HepG2 (cell line): Measurements from ENCODE around the gene IQSEC1. TPM values are rescaled to one million over a fixed set of nuclear protein-coding genes. Genes with fewer than 3 reads are reported as not detected.

Experiments used
- ATAC-seq: fragments of 200-7000 bp; cut with Tn5 transposase; 3 replicates; pipeline ENCODE4 v1.9.1; 2020; ENCODE audit warnings: mild to moderate bottlenecking, moderate library complexity
- BruUV-seq: library from RNA; stranded (reverse); fragments of 400-500 nt; replicated peaks from 2 replicates; lab custom pipeline; 2021; lab: Mats Ljungman, UMichigan
- CTCF ChIA-PET: fragments of 300-600 bp; formaldehyde crosslinking; extraction: SDS; loops from one replicate; lab custom pipeline; 2021; ENCODE audit warnings: low total read pairs, inconsistent platforms, low intra/inter-chr PET ratio; lab: Yijun Ruan, JAX
- POLR2A ChIA-PET: fragments of 350-600 bp; sonication (Branson Sonifier 250); formaldehyde crosslinking; loops from one replicate; lab custom pipeline; 2020; ENCODE audit warnings: antibody characterized with exemption, inconsistent platforms; lab: Yijun Ruan, JAX
- DNase-seq: peaks from one replicate; pipeline ENCODE4 v3.0.0-alpha.2; 2015; ENCODE audit warnings: low spot score
- FAIRE-seq: peaks from 3 replicates; lab custom pipeline; 2011; peaks lifted over from hg19 to GRCh38; lab: Jason Lieb, UNC
- H2AFZ ChIP-seq: one replicate; pipeline ENCODE4 v1.6.1; 2011; ENCODE audit warnings: low read length, inconsistent platforms
- H3K27ac ChIP-seq: fragments of 300-600 bp; 3 replicates; pipeline ENCODE4 v1.8.0; 2011; ENCODE audit warnings: mixed run types, mild to moderate bottlenecking, mixed read lengths, low read length, inconsistent platforms; ENCODE audit not compliant: insufficient read depth; ENCODE audit errors: extremely low read length
- H3K27me3 ChIP-seq, 2 experiments: fragments of 200-600 bp in 1 of 2; 2 replicates in 1 of 2; 3 replicates in 1 of 2; pipeline versions ENCODE4 v1.6.0 to v1.8.0; 2011; ENCODE audit warnings: low read length in 2 of 2, mild to moderate bottlenecking in 2 of 2, moderate library complexity in 2 of 2, inconsistent platforms in 1 of 2; ENCODE audit not compliant: insufficient read depth in 2 of 2, control insufficient read depth in 1 of 2
- H3K36me3 ChIP-seq, 2 experiments: fragments of 200-600 bp in 1 of 2; replicated peaks in 1 of 2; 2 replicates in 1 of 2; 3 replicates in 1 of 2; pipeline versions ENCODE4 v1.5.1 to v1.8.0; 2011; ENCODE audit warnings: low read length in 2 of 2, inconsistent platforms in 1 of 2; ENCODE audit not compliant: insufficient read depth in 2 of 2, control insufficient read depth in 1 of 2
- H3K4me1 ChIP-seq: 2 replicates; pipeline ENCODE4 v1.5.1; 2012; ENCODE audit warnings: low read length, inconsistent platforms; ENCODE audit not compliant: insufficient read depth
- H3K4me2 ChIP-seq: 2 replicates; pipeline ENCODE4 v1.6.0; 2011; ENCODE audit warnings: low read depth, low read length, inconsistent platforms
- H3K4me3 ChIP-seq, 3 experiments: fragments of 200-600 bp in 1 of 3; sonication (generic), shearing (Covaris generic) in 1 of 3; replicated peaks in 1 of 3; 2 replicates each; pipeline ENCODE4 v1.5.1; 2011 to 2016; ENCODE audit warnings: low read length in 3 of 3, inconsistent platforms in 2 of 3, low read depth in 2 of 3, mild to moderate bottlenecking in 2 of 3, control low read depth in 1 of 3, mixed read lengths in 1 of 3; ENCODE audit not compliant: insufficient read depth in 1 of 3
- H3K79me2 ChIP-seq: one replicate; pipeline ENCODE4 v1.6.1; 2011; ENCODE audit warnings: low read length, inconsistent platforms; ENCODE audit not compliant: insufficient read depth
- H3K9ac ChIP-seq: 2 replicates; pipeline ENCODE4 v1.6.0; 2011; ENCODE audit warnings: mild to moderate bottlenecking, low read depth, low read length, inconsistent platforms; ENCODE audit not compliant: insufficient read depth
- H3K9me3 ChIP-seq: 2 replicates; pipeline ENCODE4 v1.5.1; 2012; ENCODE audit warnings: mild to moderate bottlenecking, low read length
- H4K20me1 ChIP-seq: 2 replicates; pipeline ENCODE4 v1.6.0; 2011; ENCODE audit warnings: inconsistent platforms, mild to moderate bottlenecking, low read length, moderate library complexity; ENCODE audit not compliant: insufficient read depth
- CENPX ChIP-seq: sonication (generic); formaldehyde crosslinking; IDR thresholded peaks from 2 replicates; pipeline ENCODE4 v1.9.0; 2021; ENCODE audit warnings: mild to moderate bottlenecking, missing genetic modification reagents, moderate library complexity
- JUND ChIP-seq: sonication (generic); formaldehyde crosslinking; IDR thresholded peaks from 2 replicates; pipeline ENCODE4 v1.8.0; 2022; ENCODE audit warnings: mild to moderate bottlenecking, missing genetic modification reagents
- MEIS2 ChIP-seq: sonication (generic); formaldehyde crosslinking; IDR thresholded peaks from 2 replicates; pipeline ENCODE4 v1.9.0; 2021; ENCODE audit warnings: mild to moderate bottlenecking, missing genetic modification reagents
- SMARCC2 ChIP-seq: fragments of 450-650 bp; IDR thresholded peaks from 2 replicates; pipeline ENCODE4 v1.6.1; 2017; ENCODE audit warnings: antibody characterized with exemption, mild to moderate bottlenecking
- ZBTB38 ChIP-seq: sonication (generic); formaldehyde crosslinking; IDR thresholded peaks from 2 replicates; pipeline ENCODE4 v1.5.1; 2020; ENCODE audit warnings: mild to moderate bottlenecking, missing genetic modification reagents
- ZNF3 ChIP-seq: IDR thresholded peaks from 2 replicates; pipeline ENCODE4 v1.7.0; 2017; ENCODE audit warnings: inconsistent platforms
- WGBS: methylation state at CpG from one replicate; pipeline ENCODE4 v1.1.6; 2017; ENCODE audit warnings: low lambda C conversion rate; 5-methylcytosine and 5-hydroxymethylcytosine counted together
- in situ Hi-C: cut with HindIII; loops from 2 replicates; pipeline ENCODE4 v1.10.0; 2017; ENCODE audit warnings: low pct_unique_long_range_greater_than_20kb; ENCODE audit not compliant: extremely low pct_ligation_motif_present
- intact Hi-C: fragments of 100-400 bp; cut with micrococcal nuclease; formaldehyde crosslinking; loops from one replicate; pipeline ENCODE4 v1.10.0; 2022; ENCODE audit not compliant: unreplicated experiment
- polyA plus RNA-seq, 8 experiments: library from polyadenylated mRNA; depleted of rRNA in 3 of 8; stranded (reverse) in 7 of 8; unstranded in 1 of 8; fragments of >200 nt; fragmentation: Illumina TruSeq in 4 of 8; extraction: Trizol in 4 of 8; gene quantifications; 2 replicates each; pipeline versions ENCODE4 v1.2.1 to v1.2.3, GENCODE V29; 2011 to 2016; ENCODE audit warnings: low read depth in 4 of 8, missing spikeins in 1 of 8, mixed read lengths in 1 of 8; ENCODE audit not compliant: insufficient read depth in 1 of 8
- total RNA-seq, 5 experiments: library from RNA; depleted of rRNA; stranded (reverse); fragments of >200 nt; fragmentation: Illumina TruSeq; extraction: Trizol; gene quantifications; 2 replicates each; pipeline ENCODE4 v1.2.3, GENCODE V29; 2016; ENCODE audit warnings: low read depth in 1 of 5
- TF ChIP-seq, protein P1 (sequence below), 2 experiments: sonication (generic) in 1 of 2; formaldehyde crosslinking in 1 of 2; IDR thresholded peaks; 2 replicates each; pipeline versions ENCODE4 v1.6.1 to v1.9.0; 2014 to 2022; ENCODE audit warnings: antibody characterized with exemption in 1 of 2, borderline replicate concordance in 1 of 2, inconsistent platforms in 1 of 2, low read depth in 1 of 2, missing genetic modification reagents in 1 of 2
- TF ChIP-seq, protein P2 (sequence below): sonication (generic); formaldehyde crosslinking; IDR thresholded peaks from 2 replicates; pipeline ENCODE4 v1.5.1; 2020; ENCODE audit warnings: missing genetic modification reagents, mild to moderate bottlenecking, borderline replicate concordance

IQSEC1 gene
- total and polyA plus RNA-seq, 2 of the 13 experiments (the other 11 are each of a cell fraction or from before 2014, with no cell fraction given): 17.4 to 20.2 TPM

GRCh38 chr3:13072600-13073325, 466 bp downstream of the IQSEC1 start:
- Histone ChIP-seq H3K4me3 (no peak overlapping the region), H2AFZ (no peak overlapping the region), H3K4me1 (peaks cover 9% of the 10 kb centered on the region; the same call in 1 of the 2 replicates), H4K20me1 (0 out of 2 replicates have a peak, but pooled peaks cover 5% of the 10 kb centered on the region), H3K9ac (no peak overlapping the region), H3K27me3 (no peaks in the 10 kb centered on the region), H3K4me2 (no peak overlapping the region), H3K36me3 (peaks cover 0 to 3% of the 10 kb centered on the region in 2 experiments; a peak in 2 of 5 replicates), H3K27ac (no peak overlapping the region), H3K9me3 (no peaks in the 10 kb centered on the region), H3K79me2 (no peaks in the 10 kb centered on the region)
- FAIRE-seq (no peak), DNase-seq (no peak), ATAC-seq (no peak)
- WGBS: 95% methylated on average over 37 of the region's 38 CpGs
- in situ Hi-C loops: no loop called here
- ChIA-PET POLR2A (no interaction called here), CTCF (no interaction called here)
- intact Hi-C loops: no loop called here
- BruUV-seq: no TSS peak
- no peak for TF ChIP-seq ZNF3 (CRISPR knock-in tag)
- TF ChIP-seq JUND (CRISPR knock-in tag): no peak
- no peak for TF ChIP-seq SMARCC2
- no peak for TF ChIP-seq MEIS2 (CRISPR knock-in tag)
- TF ChIP-seq, protein P1, sequence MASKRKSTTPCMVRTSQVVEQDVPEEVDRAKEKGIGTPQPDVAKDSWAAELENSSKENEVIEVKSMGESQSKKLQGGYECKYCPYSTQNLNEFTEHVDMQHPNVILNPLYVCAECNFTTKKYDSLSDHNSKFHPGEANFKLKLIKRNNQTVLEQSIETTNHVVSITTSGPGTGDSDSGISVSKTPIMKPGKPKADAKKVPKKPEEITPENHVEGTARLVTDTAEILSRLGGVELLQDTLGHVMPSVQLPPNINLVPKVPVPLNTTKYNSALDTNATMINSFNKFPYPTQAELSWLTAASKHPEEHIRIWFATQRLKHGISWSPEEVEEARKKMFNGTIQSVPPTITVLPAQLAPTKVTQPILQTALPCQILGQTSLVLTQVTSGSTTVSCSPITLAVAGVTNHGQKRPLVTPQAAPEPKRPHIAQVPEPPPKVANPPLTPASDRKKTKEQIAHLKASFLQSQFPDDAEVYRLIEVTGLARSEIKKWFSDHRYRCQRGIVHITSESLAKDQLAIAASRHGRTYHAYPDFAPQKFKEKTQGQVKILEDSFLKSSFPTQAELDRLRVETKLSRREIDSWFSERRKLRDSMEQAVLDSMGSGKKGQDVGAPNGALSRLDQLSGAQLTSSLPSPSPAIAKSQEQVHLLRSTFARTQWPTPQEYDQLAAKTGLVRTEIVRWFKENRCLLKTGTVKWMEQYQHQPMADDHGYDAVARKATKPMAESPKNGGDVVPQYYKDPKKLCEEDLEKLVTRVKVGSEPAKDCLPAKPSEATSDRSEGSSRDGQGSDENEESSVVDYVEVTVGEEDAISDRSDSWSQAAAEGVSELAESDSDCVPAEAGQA (IDR thresholded peaks at IDR 0.05; ENCODE audit: low read depth): no peak
- TF ChIP-seq, protein P1 (CRISPR knock-in tag; IDR thresholded peaks at IDR 0.05; ENCODE audit: borderline replicate concordance): no peak
- TF ChIP-seq, protein P2, sequence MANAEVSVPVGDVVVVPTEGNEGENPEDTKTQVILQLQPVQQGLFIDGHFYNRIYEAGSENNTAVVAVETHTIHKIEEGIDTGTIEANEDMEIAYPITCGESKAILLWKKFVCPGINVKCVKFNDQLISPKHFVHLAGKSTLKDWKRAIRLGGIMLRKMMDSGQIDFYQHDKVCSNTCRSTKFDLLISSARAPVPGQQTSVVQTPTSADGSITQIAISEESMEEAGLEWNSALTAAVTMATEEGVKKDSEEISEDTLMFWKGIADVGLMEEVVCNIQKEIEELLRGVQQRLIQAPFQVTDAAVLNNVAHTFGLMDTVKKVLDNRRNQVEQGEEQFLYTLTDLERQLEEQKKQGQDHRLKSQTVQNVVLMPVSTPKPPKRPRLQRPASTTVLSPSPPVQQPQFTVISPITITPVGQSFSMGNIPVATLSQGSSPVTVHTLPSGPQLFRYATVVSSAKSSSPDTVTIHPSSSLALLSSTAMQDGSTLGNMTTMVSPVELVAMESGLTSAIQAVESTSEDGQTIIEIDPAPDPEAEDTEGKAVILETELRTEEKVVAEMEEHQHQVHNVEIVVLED (CRISPR knock-in tag): no peak
- TF ChIP-seq CENPX (CRISPR knock-in tag): no peak
- no peak for TF ChIP-seq ZBTB38
